ENCODE results near the gene RBCK1.

GRCh38 chr20:399182-399707, 8.9 kb upstream of the RBCK1 start:
- TF ChIP-seq, protein P1, sequence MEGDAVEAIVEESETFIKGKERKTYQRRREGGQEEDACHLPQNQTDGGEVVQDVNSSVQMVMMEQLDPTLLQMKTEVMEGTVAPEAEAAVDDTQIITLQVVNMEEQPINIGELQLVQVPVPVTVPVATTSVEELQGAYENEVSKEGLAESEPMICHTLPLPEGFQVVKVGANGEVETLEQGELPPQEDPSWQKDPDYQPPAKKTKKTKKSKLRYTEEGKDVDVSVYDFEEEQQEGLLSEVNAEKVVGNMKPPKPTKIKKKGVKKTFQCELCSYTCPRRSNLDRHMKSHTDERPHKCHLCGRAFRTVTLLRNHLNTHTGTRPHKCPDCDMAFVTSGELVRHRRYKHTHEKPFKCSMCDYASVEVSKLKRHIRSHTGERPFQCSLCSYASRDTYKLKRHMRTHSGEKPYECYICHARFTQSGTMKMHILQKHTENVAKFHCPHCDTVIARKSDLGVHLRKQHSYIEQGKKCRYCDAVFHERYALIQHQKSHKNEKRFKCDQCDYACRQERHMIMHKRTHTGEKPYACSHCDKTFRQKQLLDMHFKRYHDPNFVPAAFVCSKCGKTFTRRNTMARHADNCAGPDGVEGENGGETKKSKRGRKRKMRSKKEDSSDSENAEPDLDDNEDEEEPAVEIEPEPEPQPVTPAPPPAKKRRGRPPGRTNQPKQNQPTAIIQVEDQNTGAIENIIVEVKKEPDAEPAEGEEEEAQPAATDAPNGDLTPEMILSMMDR (conservative IDR thresholded peaks at IDR 0.05): no peak
- no peak for TF ChIP-seq ZFX (IDR thresholded peaks at IDR 0.05)
